ENCODE measurements around the gene GJC2.
"Not testable (repeated sequence)": the region's sequence is repeated elsewhere in the genome, so short reads cannot be mapped to it uniquely, and the experiment has no call there.

Gene GJC2

GRCh38 chr1:228149406-228150119 lies at the start of gene GJC2:
Gene GJC2 (plus strand): TSS chr1:228149930. CDS start chr1:228157759, 7,829 bp downstream.
- DNase-seq (ENCODE audit: low read depth in 2 of 2), result no peak

DNA sequence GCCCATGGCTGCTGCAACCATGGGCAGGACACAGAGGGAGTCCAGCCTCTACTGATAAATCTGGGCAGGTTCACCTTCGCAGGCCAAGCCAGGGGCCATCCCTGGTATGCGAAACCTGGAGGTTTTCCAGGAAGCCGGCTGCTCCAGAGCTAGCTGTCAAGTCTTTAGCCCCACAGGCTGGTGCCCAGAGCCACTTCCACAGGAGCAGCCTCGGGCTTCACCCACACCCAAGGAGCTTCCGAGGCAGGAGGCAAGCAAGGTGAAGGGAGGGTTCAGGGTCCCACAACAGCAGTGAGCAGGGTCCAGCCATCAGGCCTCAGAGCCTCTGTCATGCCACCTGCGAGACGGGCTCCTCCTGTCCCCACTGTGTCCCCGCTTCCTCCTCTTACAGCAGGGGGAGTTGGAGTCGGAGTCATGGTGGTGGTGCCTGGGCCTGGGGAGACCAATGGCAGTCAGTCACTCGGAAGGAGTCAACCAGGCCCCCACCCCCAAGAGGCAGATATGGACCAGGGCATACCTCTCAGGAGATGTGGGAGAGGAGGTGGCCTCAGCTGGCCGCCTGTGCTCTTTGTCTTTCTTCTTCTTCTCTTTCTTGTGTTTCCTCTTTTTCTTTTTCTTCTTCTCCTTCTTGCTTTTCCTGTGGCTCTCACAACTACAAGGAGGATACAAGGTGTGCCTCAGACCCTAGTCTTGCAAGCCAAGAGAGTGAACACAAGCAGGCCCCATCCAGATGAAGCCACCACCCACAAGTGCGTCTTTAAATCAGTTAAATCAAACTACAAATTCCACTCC lies 48.7 kb upstream of the GJC2 start:
- DNase-seq (ENCODE audit: low read depth in 2 of 2), result no peak

- no peak for DNase-seq (ENCODE audit: low read depth in 2 of 2)
Measured at GRCh38 chr1:228101614-228101993, 48.1 kb upstream of the GJC2 start.

- no peak for DNase-seq (ENCODE audit: low read depth in 2 of 2)
Measured at GRCh38 chr1:228101994-228102790, 47.5 kb upstream of the GJC2 start.

- DNase-seq (ENCODE audit: low read depth in 2 of 2), result peak; percentile 88
Measured at GRCh38 chr1:228102791-228103620, 46.7 kb upstream of the GJC2 start, which contains the start of gene C1orf35. Gene C1orf35 (minus strand): TSS chr1:228103325. CDS start chr1:228103227, 98 bp downstream.

GRCh38 chr1:228104526-228105269 lies 45.0 kb upstream of the GJC2 start:
- no peak for DNase-seq (ENCODE audit: low read depth in 2 of 2)

DNA sequence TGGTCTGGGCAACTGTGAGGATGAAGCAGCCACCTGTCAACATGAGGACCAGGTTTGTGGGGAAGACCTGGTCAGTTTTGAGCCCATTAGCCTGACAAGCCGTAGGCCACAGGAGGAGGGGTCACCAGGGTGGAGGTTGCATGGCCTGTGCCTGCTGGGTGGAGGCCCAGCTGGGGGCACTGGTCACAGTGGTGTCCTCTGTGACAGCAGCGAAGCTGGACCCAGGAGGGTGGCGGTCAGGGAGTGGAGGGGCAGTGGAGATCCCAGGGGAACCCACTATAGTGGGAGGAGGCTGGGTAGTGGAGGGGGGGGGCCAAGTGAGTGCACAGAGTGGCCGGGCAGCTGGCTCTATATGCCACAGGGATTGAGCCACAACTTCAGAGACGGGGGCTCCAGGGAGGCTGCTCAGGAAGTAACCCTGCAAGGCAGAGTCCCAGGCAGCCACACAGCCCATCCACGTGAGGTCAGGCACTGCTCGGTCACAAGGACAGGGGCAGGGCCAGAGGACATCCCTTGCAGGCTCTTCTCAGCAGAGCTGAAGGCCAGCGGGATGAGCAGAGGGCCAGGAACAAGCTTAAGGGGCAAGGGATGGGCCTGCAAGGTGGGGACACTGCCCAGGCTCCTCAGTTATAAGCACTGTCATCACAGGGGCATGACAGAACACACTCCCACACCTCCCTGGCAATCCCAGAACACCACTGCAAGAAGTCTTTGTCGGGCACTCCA lies 44.3 kb upstream of the GJC2 start:
- no peak for DNase-seq (ENCODE audit: low read depth in 2 of 2)

DNA sequence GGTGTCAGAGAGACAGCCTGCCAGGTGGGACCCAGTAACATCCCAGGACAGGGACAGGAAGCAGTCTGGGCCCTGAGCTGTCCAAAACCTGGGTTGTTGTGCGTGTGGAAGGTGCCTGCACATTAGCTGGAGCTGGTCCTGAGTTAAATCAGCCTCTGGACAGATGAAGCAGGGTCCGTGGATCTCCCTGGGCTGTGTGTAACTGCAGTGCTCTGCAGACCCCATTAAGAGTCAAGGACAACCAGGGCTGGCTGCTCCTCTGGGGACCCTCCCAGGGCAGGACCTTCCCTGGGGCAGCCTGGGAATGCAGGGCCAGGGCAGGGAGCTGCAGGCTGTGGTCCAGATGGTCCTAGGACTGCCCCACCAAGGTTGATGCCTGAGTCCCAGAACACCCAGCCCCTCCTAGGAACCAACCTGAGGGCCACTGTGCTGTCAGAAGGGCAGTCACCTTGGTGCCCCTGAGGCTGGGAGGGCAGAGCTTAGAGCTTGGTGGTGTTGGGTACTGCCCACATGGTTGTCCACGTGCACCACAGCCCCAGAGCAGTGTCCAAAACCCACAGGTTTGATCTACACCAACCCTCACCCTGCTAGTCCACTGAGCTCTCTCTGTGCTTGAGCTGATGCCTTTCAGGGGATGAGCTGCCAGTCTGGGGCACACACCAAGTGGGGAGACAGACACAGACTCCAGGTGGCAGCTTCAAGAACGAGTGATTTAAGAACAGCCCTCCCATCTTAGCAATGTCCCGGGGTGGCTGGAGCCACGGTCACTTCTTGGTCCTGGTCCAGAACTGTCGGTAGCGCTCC lies 43.5 kb upstream of the GJC2 start:
- no peak for DNase-seq (ENCODE audit: low read depth in 2 of 2)

DNA sequence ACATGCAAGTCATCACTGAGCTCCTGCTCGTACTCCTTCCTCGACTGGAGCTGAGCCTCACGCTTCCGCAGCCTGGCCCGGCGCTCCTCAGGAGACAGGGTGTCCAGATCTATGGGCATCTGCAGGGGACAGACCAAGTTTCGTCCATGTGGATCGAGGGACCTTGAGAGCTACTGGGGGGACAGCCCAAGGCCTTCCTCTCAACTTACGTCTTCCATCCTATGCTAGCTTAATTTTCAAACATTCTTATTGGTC lies 43.0 kb upstream of the GJC2 start:
- no peak for DNase-seq (ENCODE audit: low read depth in 2 of 2)

DNA sequence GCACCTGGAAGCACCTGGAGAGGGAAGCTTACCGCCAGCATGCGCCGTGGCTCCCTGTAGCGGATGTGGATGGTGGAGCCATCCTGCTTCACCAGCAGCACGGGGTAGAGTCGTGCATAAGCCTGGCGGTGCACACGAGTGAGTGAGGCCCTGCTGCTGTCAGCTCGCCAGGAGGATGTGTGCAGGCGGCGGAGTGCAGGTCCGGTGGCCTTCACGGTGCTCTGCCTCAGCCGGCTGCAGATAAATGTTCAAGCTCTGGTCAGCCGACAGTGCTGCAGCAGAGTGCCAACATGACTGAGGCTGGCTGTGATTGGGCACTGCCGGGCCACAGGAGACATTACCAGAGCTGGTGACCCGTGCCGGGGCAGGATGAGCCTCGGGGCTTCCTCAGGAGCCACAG lies 42.1 kb upstream of the GJC2 start:
- DNase-seq (ENCODE audit: low read depth in 2 of 2), result no peak

- DNase-seq (ENCODE audit: low read depth in 2 of 2), result no peak
Measured at GRCh38 chr1:228108055-228108690, 41.6 kb upstream of the GJC2 start.

DNA sequence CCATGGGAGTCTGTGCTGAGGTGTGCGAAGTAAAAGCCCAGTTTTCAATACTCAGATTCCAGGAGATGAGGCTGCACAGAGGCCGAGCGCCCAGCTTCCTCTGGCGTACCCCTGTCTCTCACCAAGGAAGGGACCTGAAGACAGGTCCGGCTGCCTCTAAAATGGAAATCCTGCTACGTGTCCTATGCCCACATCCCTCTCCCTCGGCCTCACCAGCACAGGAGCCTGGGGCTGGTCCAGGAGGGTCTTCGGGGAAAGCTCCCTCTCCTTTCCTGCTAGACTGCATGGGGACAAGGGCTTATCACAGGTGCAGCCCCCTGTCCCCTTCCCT lies 41.0 kb upstream of the GJC2 start:
- DNase-seq (ENCODE audit: low read depth in 2 of 2), result no peak

GRCh38 chr1:228109073-228109961 lies 40.4 kb upstream of the GJC2 start, which contains the start of gene MRPL55:
Gene MRPL55 (minus strand): TSS chr1:228109299. CDS start chr1:228108260, 1,039 bp downstream.
- peak; percentile 94 to 98 for DNase-seq (ENCODE audit: low read depth in 2 of 2)

- no peak for DNase-seq (ENCODE audit: low read depth in 2 of 2)
Measured at GRCh38 chr1:228109962-228110488, 39.7 kb upstream of the GJC2 start.

GRCh38 chr1:228110556-228110955 lies 39.2 kb upstream of the GJC2 start:
- no peak for DNase-seq (ENCODE audit: low read depth in 2 of 2)

- DNase-seq (ENCODE audit: low read depth in 2 of 2), result not testable (repeated sequence)
Measured at GRCh38 chr1:228111315-228111714, 38.4 kb upstream of the GJC2 start.

DNA sequence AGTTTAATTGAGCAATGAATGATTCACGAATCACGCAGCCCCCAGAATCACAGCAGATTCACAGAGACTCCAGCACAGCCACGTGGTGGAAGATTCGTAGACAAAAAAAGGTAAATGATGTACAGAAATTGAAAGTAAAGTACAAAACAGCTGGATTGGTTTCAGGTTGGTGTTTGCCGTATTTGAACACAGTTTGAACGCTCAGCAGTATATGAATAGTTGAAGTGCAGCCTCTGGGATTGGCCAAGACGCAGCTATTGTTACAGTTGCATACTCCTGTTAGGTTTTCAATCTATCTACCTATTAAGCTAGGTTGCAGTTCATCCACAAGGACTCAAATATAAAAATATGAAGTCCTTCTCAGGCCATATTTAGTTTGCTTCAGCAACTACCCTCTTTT lies 37.6 kb upstream of the GJC2 start:
- no peak for DNase-seq (ENCODE audit: low read depth in 2 of 2)

GRCh38 chr1:228112617-228113016 lies 37.1 kb upstream of the GJC2 start:
- no peak for DNase-seq (ENCODE audit: low read depth in 2 of 2)
